ENCODE measurements around the gene AP1S2. TPM values are rescaled to one million over a fixed set of nuclear protein-coding genes. Genes with fewer than 3 reads are reported as not detected.

Gene AP1S2
- total RNA-seq, 1 donor from 2014 or later, result 18.9 TPM

GRCh38 chrX:15877380-15877779 is 22.8 kb upstream of the AP1S2 start:
- H3K9me3 ChIP-seq, result no peaks in the 10 kb centered on the region
- no peak overlapping the region for H3K4me3 ChIP-seq
- no peaks in the 10 kb centered on the region for H3K36me3 ChIP-seq
- no peaks in the 10 kb centered on the region for H3K4me1 ChIP-seq
- no peaks in the 10 kb centered on the region for H3K27me3 ChIP-seq
- no peak for DNase-seq (ENCODE audit: extremely low spot score in 2 of 2)
- TF ChIP-seq POLR2A (IDR thresholded peaks at IDR 0.05), result no peak
- TF ChIP-seq POLR2AphosphoS5 (IDR thresholded peaks at IDR 0.05; ENCODE audit: insufficient read depth in 1 of 2, low read depth in 1 of 2), result no peak
- no peak for TF ChIP-seq CTCF (IDR thresholded peaks at IDR 0.05)
- intact Hi-C loops (cut with DNase I), result no loop called here
- H3K27ac ChIP-seq, result no peak overlapping the region

DNA sequence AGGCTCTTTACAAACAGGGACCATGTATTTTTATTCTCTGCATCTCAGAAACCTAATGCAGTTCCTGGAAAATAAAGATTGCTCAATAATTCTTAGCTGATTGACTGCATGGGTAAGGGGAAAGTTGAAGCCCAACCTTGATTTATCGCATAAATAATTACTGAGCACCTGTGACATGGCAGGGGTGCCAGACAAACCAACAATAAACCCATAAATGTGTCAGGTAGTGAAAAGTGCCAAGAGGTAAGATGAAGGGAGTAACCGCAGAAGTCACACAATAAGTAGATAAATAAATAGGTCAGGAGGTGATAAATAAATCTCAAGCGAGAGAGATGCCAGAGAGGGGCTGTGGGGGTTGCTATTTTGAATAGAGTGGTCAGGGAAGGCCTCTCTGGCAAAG is 20.1 kb upstream of the AP1S2 start:
- Histone ChIP-seq H3K9me3 (no peaks in the 10 kb centered on the region), H3K27me3 (no peaks in the 10 kb centered on the region), H3K36me3 (no peaks in the 10 kb centered on the region), H3K4me1 (no peaks in the 10 kb centered on the region), H3K27ac (no peak overlapping the region), H3K4me3 (no peak overlapping the region)
- TF ChIP-seq POLR2AphosphoS5 (IDR thresholded peaks at IDR 0.05; ENCODE audit: insufficient read depth in 1 of 2, low read depth in 1 of 2) (no peak), CTCF (IDR thresholded peaks at IDR 0.05) (no peak)
- DNase-seq (ENCODE audit: extremely low spot score in 2 of 2), result no peak
- intact Hi-C loops (cut with DNase I), result no loop called here

- TF ChIP-seq POLR2A (IDR thresholded peaks at IDR 0.05) (no peak), CTCF (IDR thresholded peaks at IDR 0.05) (no peak), POLR2AphosphoS5 (IDR thresholded peaks at IDR 0.05; ENCODE audit: insufficient read depth in 1 of 2, low read depth in 1 of 2) (no peak)
- no peak overlapping the region for H3K27ac ChIP-seq
- DNase-seq (ENCODE audit: extremely low spot score in 2 of 2), result no peak
- no peaks in the 10 kb centered on the region for H3K27me3 ChIP-seq
- no peak overlapping the region for H3K4me3 ChIP-seq
- H3K36me3 ChIP-seq, result no peaks in the 10 kb centered on the region
- H3K4me1 ChIP-seq, result no peaks in the 10 kb centered on the region
- intact Hi-C loops (cut with DNase I), result no loop called here
- no peaks in the 10 kb centered on the region for H3K9me3 ChIP-seq
Observed at GRCh38 chrX:15873566-15873965, 19.0 kb upstream of the AP1S2 start.

DNA sequence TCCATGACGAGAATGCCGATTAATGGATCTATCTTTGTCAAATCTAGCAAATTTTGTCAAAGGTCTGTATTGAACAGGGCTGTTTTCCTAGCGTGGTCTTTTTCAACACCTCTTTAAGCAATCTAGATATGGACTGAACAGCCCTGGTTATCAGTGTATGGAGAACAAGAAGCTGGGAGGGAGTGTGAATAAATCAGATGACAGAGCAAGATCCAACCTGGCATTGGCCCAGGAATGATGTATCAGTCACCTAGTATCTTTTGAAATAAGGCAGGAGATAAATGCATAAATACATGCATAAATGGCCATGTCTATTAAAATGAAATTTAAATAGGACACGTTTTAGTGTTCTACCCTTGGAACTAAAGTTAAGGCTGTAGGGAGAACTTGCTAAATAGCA is 15.7 kb upstream of the AP1S2 start:
- no peak for TF ChIP-seq CTCF (IDR thresholded peaks at IDR 0.05)
- no peak for TF ChIP-seq POLR2AphosphoS5 (IDR thresholded peaks at IDR 0.05; ENCODE audit: insufficient read depth in 1 of 2, low read depth in 1 of 2)
- TF ChIP-seq POLR2A (IDR thresholded peaks at IDR 0.05), result no peak
- no peak overlapping the region for H3K27ac ChIP-seq
- no peak for DNase-seq (ENCODE audit: extremely low spot score in 2 of 2)
- no peaks in the 10 kb centered on the region for H3K27me3 ChIP-seq
- no peaks in the 10 kb centered on the region for H3K9me3 ChIP-seq
- no peaks in the 10 kb centered on the region for H3K4me1 ChIP-seq
- H3K36me3 ChIP-seq, result no peaks in the 10 kb centered on the region
- H3K4me3 ChIP-seq, result no peak overlapping the region
- intact Hi-C loops (cut with DNase I), result no loop called here

- intact Hi-C loops (cut with DNase I), result no loop called here
Observed at GRCh38 chrX:15869695-15870094, 15.1 kb upstream of the AP1S2 start.

More at GRCh38 chrX:15869695-15870094, 15.1 kb upstream of the AP1S2 start:
- no peaks in the 10 kb centered on the region for H3K4me1 ChIP-seq
- TF ChIP-seq CTCF (IDR thresholded peaks at IDR 0.05), result no peak
- no peak for TF ChIP-seq POLR2AphosphoS5 (IDR thresholded peaks at IDR 0.05; ENCODE audit: insufficient read depth in 1 of 2, low read depth in 1 of 2)
- TF ChIP-seq POLR2A (IDR thresholded peaks at IDR 0.05), result no peak
- no peak overlapping the region for H3K4me3 ChIP-seq
- DNase-seq (ENCODE audit: extremely low spot score in 2 of 2), result no peak
- H3K36me3 ChIP-seq, result no peaks in the 10 kb centered on the region
- no peaks in the 10 kb centered on the region for H3K9me3 ChIP-seq
- H3K27me3 ChIP-seq, result no peaks in the 10 kb centered on the region
- H3K27ac ChIP-seq, result no peak overlapping the region

Data from vagina (tissue), 2 donors.